GM12892 (cell line): Measurements from ENCODE around the gene EDAR.

Source experiments
- POLR2A ChIP-seq: IDR thresholded peaks from 2 replicates; pipeline ENCODE4 v1.6.1; 2011; ENCODE audit warnings: low read depth, low read length, control low read depth
- POLR2AphosphoS5 ChIP-seq: IDR thresholded peaks from 2 replicates; pipeline ENCODE4 v1.6.1; 2011; ENCODE audit warnings: low read depth, low read length, control low read depth
- TAF1 ChIP-seq: IDR thresholded peaks from 2 replicates; pipeline ENCODE4 v1.6.1; 2011; ENCODE audit warnings: low read depth, mild to moderate bottlenecking, control low read depth, low read length, borderline replicate concordance

DNA sequence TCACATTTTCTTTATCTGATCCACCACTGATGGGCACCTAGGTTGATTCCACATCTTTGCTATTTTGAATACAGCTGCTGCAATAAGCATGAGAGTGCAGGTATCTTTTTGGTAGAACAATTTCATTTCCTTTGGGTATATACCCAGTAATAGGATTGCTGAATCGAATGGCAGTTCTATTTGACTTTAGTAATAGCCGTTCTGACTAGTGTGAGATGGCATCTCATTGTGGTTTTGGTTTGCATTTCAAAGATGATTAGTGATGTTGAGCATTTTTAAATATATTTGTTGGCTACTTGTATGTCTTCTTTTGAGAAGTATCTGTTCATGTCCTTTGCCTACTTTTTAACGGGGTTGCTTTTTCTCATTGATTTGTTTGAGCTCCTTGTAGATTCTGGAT, 130.1 kb downstream of the EDAR start:
- TF ChIP-seq POLR2A (no peak), POLR2AphosphoS5 (no peak), TAF1 (no peak)
